MCF 10A (cell line): ENCODE data around the gene NYNRIN. TPM values are rescaled to one million over a fixed set of nuclear protein-coding genes. Genes with fewer than 3 reads are reported as not detected.
"Not testable (repeated sequence)": the region's sequence is repeated elsewhere in the genome, so short reads cannot be mapped to it uniquely, and the experiment has no call there.

Experiments
- BruUV-seq: library from RNA; stranded (reverse); fragments of 400-500 nt; replicated peaks from 2 replicates; lab custom pipeline; 2021; lab: Mats Ljungman, UMichigan
- CTCF ChIA-PET: fragments of 300-600 bp; sonication (Branson Sonifier 250); formaldehyde crosslinking; extraction: SDS; loops from one replicate; lab custom pipeline; 2021; ENCODE audit warnings: antibody characterized with exemption, inconsistent platforms; lab: Yijun Ruan, JAX
- POLR2A ChIA-PET: fragments of 300-600, 350-650 bp; sonication (Branson Sonifier 250); formaldehyde crosslinking; extraction: SDS; loops from one replicate; lab custom pipeline; 2020; ENCODE audit warnings: antibody characterized with exemption, inconsistent platforms; lab: Yijun Ruan, JAX
- DNase-seq: peaks from one replicate; pipeline ENCODE4 v3.0.0-alpha.2; 2018; ENCODE audit not compliant: unreplicated experiment
- H3K27ac Mint-ChIP-seq: one replicate; pipeline ENCODE4 v1.8.0; 2022; ENCODE audit warnings: mild to moderate bottlenecking, low read depth, mixed read lengths; ENCODE audit not compliant: unreplicated experiment
- H3K27me3 Mint-ChIP-seq: one replicate; pipeline ENCODE4 v1.8.0; 2022; ENCODE audit warnings: mixed read lengths; ENCODE audit not compliant: insufficient read depth, unreplicated experiment
- H3K36me3 Mint-ChIP-seq: one replicate; pipeline ENCODE4 v1.8.0; 2022; ENCODE audit warnings: mild to moderate bottlenecking, moderate library complexity, mixed read lengths; ENCODE audit not compliant: insufficient read depth, unreplicated experiment
- H3K4me1 Mint-ChIP-seq: one replicate; pipeline ENCODE4 v1.8.0; 2022; ENCODE audit warnings: mixed read lengths; ENCODE audit not compliant: insufficient read depth, unreplicated experiment
- H3K4me3 Mint-ChIP-seq: one replicate; pipeline ENCODE4 v1.8.0; 2022; ENCODE audit warnings: mild to moderate bottlenecking, moderate library complexity, mixed read lengths; ENCODE audit not compliant: unreplicated experiment
- H3K9me3 Mint-ChIP-seq: one replicate; pipeline ENCODE4 v1.8.0; 2022; ENCODE audit warnings: mixed read lengths; ENCODE audit not compliant: unreplicated experiment
- intact Hi-C: fragments of 100-400 bp; cut with micrococcal nuclease; formaldehyde crosslinking; loops from 2 replicates; pipeline ENCODE4 v1.14.1; 2022
- total RNA-seq: library from RNA; stranded (reverse); gene quantifications from 2 replicates; pipeline ENCODE4 v1.2.3, GENCODE V29; 2022
- TF ChIP-seq, protein P1 (sequence below): fragments of 200-600 bp; IDR thresholded peaks from one replicate; pipeline ENCODE4 v1.8.0; 2022; ENCODE audit warnings: antibody characterized with exemption, mild to moderate bottlenecking; ENCODE audit not compliant: unreplicated experiment

NYNRIN gene
- total RNA-seq, 1 experiment from 2014 or later, result not detected

DNA sequence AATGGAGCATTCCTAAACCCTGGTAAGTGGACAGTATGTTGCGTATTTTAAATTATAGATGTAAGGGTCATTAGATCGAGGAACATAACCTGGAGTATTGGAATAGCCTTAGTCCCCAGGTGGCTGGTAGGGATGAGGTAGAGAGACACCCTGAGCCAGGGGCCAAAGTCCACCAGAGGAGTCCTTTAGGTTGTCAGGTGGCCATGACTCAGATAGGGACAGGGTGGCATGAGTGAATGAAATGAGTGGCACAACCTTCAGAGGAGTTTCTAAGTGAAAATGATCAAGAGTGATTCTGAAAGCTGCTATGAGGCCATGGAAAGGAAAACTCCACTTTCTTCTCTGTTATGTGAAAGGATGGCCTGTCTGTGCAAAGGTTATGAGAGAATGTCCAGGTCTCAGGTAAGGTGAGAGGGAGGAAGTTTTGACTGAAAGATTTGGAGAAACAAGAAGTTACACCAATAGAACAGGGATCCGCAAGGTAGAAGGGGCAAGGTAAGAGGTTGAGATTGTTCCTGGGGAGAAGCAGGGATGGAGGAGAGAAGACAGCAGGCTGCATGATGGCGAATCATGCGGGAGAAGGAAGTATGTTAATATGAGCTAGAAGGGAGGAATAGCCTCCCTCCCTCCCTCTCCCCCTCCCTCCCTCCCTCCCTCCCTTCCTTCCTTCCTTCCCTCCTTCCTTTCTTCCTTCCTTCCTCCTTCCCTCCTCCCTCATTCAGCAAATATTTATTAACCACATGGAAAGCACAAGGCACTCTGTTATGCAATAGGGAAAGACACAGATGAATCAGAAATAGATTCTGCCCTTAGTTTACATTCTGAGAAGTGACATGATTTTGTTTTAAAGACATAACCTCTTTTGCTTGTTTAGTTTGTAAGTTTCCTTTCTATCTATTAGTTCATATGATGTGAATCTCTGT is 45.0 kb upstream of the NYNRIN start:
- peak overlapping the region; percentile 52 for H3K27ac Mint-ChIP-seq
- peaks cover 16% of the 10 kb centered on the region for H3K27me3 Mint-ChIP-seq
- intact Hi-C loops, result no loop called here
- CTCF ChIA-PET, result interaction anchor here (1.2 to 5.6 kb wide), 4 partner anchors 8 to 77 kb away, joined by 3 to 36 read pairs (median 10); no protein-coding TSS in a partner anchor
- TF ChIP-seq, protein P1, sequence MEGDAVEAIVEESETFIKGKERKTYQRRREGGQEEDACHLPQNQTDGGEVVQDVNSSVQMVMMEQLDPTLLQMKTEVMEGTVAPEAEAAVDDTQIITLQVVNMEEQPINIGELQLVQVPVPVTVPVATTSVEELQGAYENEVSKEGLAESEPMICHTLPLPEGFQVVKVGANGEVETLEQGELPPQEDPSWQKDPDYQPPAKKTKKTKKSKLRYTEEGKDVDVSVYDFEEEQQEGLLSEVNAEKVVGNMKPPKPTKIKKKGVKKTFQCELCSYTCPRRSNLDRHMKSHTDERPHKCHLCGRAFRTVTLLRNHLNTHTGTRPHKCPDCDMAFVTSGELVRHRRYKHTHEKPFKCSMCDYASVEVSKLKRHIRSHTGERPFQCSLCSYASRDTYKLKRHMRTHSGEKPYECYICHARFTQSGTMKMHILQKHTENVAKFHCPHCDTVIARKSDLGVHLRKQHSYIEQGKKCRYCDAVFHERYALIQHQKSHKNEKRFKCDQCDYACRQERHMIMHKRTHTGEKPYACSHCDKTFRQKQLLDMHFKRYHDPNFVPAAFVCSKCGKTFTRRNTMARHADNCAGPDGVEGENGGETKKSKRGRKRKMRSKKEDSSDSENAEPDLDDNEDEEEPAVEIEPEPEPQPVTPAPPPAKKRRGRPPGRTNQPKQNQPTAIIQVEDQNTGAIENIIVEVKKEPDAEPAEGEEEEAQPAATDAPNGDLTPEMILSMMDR, result no peak
- BruUV-seq, result no TSS peak
- H3K9me3 Mint-ChIP-seq, result no peaks in the 10 kb centered on the region
- POLR2A ChIA-PET, result interaction anchor here (3.5 kb wide), 1 partner anchor 77 kb away, joined by 16 read pairs; the partner anchor contains the start of genes CBLN3 and KHNYN
- no peaks in the 10 kb centered on the region for H3K36me3 Mint-ChIP-seq
- H3K4me3 Mint-ChIP-seq, result no peak overlapping the region
- peak; percentile 56 for DNase-seq
- H3K4me1 Mint-ChIP-seq, result peaks cover 18% of the 10 kb centered on the region

DNA sequence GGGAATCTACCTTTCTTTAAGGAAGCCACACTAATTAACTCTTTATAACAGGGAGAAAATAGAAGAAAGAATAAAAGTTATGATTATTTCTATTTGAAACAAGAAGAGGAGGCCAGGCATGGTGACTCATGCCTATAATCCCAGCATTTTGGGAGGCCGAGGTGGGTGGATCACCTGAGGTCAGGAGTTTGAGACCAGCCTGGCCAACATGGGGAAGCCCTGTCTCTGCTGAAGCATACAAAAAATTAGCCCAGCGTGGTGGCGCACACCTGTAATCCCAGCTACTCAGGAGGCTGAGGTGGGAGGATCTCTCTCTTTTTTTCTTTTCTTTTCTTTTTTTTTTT is 44.3 kb upstream of the NYNRIN start:
- DNase-seq, BruUV-seq, H3K36me3 Mint-ChIP-seq, H3K4me3 Mint-ChIP-seq, H3K9me3 Mint-ChIP-seq, intact Hi-C loops: not testable (repeated sequence)
- peak overlapping the region; percentile 52 for H3K27ac Mint-ChIP-seq
- ChIA-PET POLR2A (interaction anchor here (1.3 kb wide), 1 partner anchor 11 kb away, joined by 4 read pairs; no protein-coding TSS in a partner anchor), CTCF (interaction anchor here (1.7 to 5.6 kb wide), 2 partner anchors 21 to 77 kb away, joined by 6 to 36 read pairs; no protein-coding TSS in a partner anchor)
- H3K27me3 Mint-ChIP-seq, result peaks cover 10% of the 10 kb centered on the region
- peaks cover 18% of the 10 kb centered on the region for H3K4me1 Mint-ChIP-seq

DNA sequence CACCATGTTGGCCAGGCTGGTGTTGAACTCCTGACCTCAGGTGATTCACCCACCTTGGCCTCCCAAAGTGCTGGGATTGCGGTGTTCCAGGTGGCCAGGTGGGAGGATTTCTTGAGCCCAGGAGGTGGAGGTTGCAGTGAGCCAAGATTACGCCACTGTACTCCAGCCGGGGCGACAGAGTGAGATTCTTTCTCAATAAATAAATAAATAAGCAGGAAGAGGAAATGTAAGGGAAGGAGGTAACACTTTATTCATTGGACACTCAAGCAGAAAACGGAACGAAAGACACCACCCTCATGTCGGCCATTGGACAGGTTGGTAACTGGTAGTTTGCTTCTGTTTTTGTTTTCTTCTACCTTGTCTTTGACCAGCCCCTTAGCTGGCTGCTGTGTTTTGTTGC is 43.8 kb upstream of the NYNRIN start:
- peaks cover 5% of the 10 kb centered on the region for H3K27me3 Mint-ChIP-seq
- intact Hi-C loops, result no loop called here
- POLR2A ChIA-PET, result interaction anchor here (1.3 kb wide), 1 partner anchor 11 kb away, joined by 4 read pairs; no protein-coding TSS in a partner anchor

DNA sequence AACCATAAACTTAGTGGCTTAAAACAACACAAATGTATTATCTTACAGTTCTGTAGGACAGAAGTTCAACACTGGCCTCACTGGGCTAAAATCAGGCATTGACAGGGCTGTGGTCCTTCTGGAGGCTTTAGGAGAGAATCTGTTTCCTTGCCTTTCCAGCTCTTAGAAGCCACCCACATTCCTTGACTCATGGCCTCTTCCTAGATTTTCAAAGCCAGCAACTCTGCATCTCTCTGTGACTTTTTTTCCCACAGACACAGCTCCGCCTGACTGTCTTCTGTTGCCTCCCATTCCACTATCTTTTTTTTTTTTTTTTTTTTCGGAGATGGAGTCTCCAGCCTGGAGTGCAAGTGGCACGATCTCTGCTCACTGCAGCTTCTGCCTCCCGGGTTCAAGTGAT is 42.6 kb upstream of the NYNRIN start:
- H3K4me3 Mint-ChIP-seq, result no peak overlapping the region
- TF ChIP-seq, protein P1, result no peak
- ChIA-PET CTCF (interaction anchor here (0.6 to 1.8 kb wide), 6 partner anchors 10 to 187 kb away, joined by 3 to 8 read pairs (median 4); no protein-coding TSS in a partner anchor), POLR2A (interaction anchor here (0.6 to 1.4 kb wide), 3 partner anchors 69 to 210 kb away, joined by 3 read pairs; partner anchors contain the start of genes CBLN3, KHNYN and PSME2)
- H3K27ac Mint-ChIP-seq, result no peak overlapping the region
- BruUV-seq, result no TSS peak
- H3K4me1 Mint-ChIP-seq, result peaks cover 18% of the 10 kb centered on the region
- intact Hi-C loops, result no loop called here
- H3K9me3 Mint-ChIP-seq, result no peaks in the 10 kb centered on the region
- H3K36me3 Mint-ChIP-seq, result no peaks in the 10 kb centered on the region
- DNase-seq, result no peak
- no peaks in the 10 kb centered on the region for H3K27me3 Mint-ChIP-seq

More for the DNA sequence above, 43.8 kb upstream of the NYNRIN start:
- peak; percentile 75 for DNase-seq
- H3K36me3 Mint-ChIP-seq, result no peaks in the 10 kb centered on the region
- H3K9me3 Mint-ChIP-seq, result no peaks in the 10 kb centered on the region
- CTCF ChIA-PET, result interaction anchor here (0.7 to 1.8 kb wide), 3 partner anchors 21 to 77 kb away, joined by 3 to 8 read pairs (median 6); no protein-coding TSS in a partner anchor
- H3K4me1 Mint-ChIP-seq, result peaks cover 18% of the 10 kb centered on the region
- BruUV-seq, result no TSS peak
- no peak overlapping the region for H3K27ac Mint-ChIP-seq
- no peak overlapping the region for H3K4me3 Mint-ChIP-seq
- TF ChIP-seq, protein P1, result no peak
